Mucosa of stomach (tissue), 1 donor: ENCODE results near the gene ZNF740.
"Not testable (repeated sequence)": the region's sequence is repeated elsewhere in the genome, so short reads cannot be mapped to it uniquely, and the experiment has no call there.

Source experiments
- H3K27me3 ChIP-seq: one replicate; pipeline ENCODE4 v1.7.0; 2013; ENCODE audit warnings: mild to moderate bottlenecking, low read length; ENCODE audit not compliant: control insufficient read depth, insufficient read depth
- H3K36me3 ChIP-seq: one replicate; pipeline ENCODE4 v1.7.0; 2013; ENCODE audit warnings: low read length; ENCODE audit not compliant: control insufficient read depth, insufficient read depth
- H3K4me1 ChIP-seq: one replicate; pipeline ENCODE4 v1.7.0; 2013; ENCODE audit warnings: mild to moderate bottlenecking, low read length; ENCODE audit not compliant: control insufficient read depth, insufficient read depth
- H3K4me3 ChIP-seq: one replicate; pipeline ENCODE4 v1.7.0; 2013; ENCODE audit warnings: low read length
- H3K9ac ChIP-seq: one replicate; pipeline ENCODE4 v1.7.0; 2013; ENCODE audit warnings: mild to moderate bottlenecking, low read length, moderate library complexity
- H3K9me3 ChIP-seq: one replicate; pipeline ENCODE4 v1.7.0; 2013; ENCODE audit warnings: mild to moderate bottlenecking, low read length, moderate library complexity; ENCODE audit not compliant: control insufficient read depth
- donor health status: Pancreatic carcinoma.

Gene ZNF740

DNA sequence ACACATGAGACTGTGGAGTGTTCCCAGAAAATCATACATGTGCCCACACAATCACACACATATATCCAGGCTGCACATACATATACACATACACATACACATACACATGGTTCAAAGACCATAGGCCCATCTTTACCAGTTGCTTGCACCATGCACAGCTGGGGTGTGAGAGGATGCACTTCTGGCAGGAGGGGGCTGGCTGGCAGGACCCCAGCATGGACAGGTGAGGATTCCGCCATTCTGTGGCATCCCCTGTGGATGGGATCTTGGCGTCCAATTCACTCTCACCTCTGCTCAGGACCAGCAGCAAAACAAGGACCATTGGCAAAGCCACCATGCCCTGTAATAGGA is 19.6 kb downstream of the ZNF740 start:
- Histone ChIP-seq H3K9ac (no peak overlapping the region), H3K36me3 (no peaks in the 10 kb centered on the region), H3K4me3 (no peak overlapping the region), H3K27me3 (peaks cover 7% of the 10 kb centered on the region), H3K9me3 (no peaks in the 10 kb centered on the region), H3K4me1 (peaks cover 17% of the 10 kb centered on the region)

DNA sequence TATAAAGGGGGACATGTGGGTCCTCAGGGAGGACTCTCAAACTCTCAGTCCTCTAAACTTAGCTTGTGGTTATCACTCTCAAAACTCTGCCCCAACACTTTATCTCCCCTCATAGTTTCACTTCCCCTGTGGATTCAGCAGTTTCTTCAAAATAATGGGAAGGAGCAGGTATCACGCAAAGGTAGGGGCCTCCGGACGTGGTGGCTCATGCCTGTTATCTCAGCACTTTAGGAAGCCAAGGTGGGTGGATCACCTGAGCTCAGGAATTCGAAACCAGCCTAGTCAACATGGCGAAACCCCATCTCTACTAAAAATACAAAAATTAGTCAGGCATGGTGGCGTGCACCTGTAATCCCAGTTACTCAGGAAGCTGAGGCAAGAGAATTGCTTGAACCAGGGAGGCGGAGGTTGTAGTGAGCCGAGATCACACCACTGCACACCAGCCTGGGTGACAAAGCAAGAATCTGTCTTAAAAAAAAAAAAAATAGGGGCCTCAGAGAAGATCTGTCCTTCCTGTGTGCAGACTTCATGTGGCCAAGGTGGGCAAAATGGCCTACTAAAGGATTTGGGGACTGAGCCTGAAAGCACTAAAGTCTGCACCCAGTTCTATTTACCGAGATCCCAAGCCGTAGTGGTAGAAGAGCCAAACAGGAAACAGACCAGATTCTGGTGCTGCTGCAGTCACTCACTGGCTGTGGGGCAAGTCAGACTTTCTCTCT is 20.1 kb downstream of the ZNF740 start:
- Histone ChIP-seq H3K9ac (no peak overlapping the region), H3K9me3 (no peaks in the 10 kb centered on the region), H3K27me3 (peaks cover 7% of the 10 kb centered on the region), H3K4me3 (no peak overlapping the region), H3K4me1 (peaks cover 17% of the 10 kb centered on the region), H3K36me3 (no peaks in the 10 kb centered on the region)

GRCh38 chr12:53201177-53201541 is 20.6 kb downstream of the ZNF740 start:
- Histone ChIP-seq H3K9me3 (no peaks in the 10 kb centered on the region), H3K36me3 (no peaks in the 10 kb centered on the region), H3K9ac (no peak overlapping the region), H3K4me1 (peaks cover 17% of the 10 kb centered on the region), H3K4me3 (no peak overlapping the region), H3K27me3 (peaks cover 7% of the 10 kb centered on the region)

DNA sequence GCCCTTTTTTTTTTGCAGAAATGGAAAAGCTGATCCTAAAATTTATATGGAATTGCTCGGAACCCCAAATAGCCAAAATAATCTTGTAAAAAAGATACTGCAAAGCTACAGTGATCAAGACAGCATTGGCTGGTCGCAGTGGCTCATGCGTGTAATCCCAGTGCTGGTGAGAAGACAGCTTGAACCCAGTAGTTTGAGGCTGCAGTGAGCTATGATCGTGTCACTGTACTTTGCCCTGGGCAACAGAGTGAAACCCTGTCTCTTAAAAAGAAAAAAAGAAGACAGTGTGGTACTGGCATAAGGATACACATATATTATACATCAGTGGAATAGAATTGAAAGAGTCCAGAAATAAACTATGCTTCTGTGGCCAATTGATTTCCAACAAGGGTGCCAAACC is 21.1 kb downstream of the ZNF740 start:
- no peaks in the 10 kb centered on the region for H3K36me3 ChIP-seq
- H3K4me3 ChIP-seq = no peak overlapping the region
- peaks cover 7% of the 10 kb centered on the region for H3K27me3 ChIP-seq
- H3K9me3 ChIP-seq = no peaks in the 10 kb centered on the region
- peaks cover 13% of the 10 kb centered on the region for H3K4me1 ChIP-seq
- H3K9ac ChIP-seq = no peak overlapping the region

- not testable (repeated sequence) for H3K4me3 ChIP-seq, H3K27me3 ChIP-seq, H3K9ac ChIP-seq, H3K9me3 ChIP-seq, H3K36me3 ChIP-seq
- peaks cover 13% of the 10 kb centered on the region for H3K4me1 ChIP-seq
Measured at GRCh38 chr12:53202316-53202715, 21.8 kb downstream of the ZNF740 start.

- no peaks in the 10 kb centered on the region for H3K27me3 ChIP-seq
- no peak overlapping the region for H3K9ac ChIP-seq
- H3K4me3 ChIP-seq = no peak overlapping the region
- no peaks in the 10 kb centered on the region for H3K9me3 ChIP-seq
- peaks cover 19% of the 10 kb centered on the region for H3K4me1 ChIP-seq
- H3K36me3 ChIP-seq = no peaks in the 10 kb centered on the region
Measured at GRCh38 chr12:53204351-53204750, 23.8 kb downstream of the ZNF740 start.

DNA sequence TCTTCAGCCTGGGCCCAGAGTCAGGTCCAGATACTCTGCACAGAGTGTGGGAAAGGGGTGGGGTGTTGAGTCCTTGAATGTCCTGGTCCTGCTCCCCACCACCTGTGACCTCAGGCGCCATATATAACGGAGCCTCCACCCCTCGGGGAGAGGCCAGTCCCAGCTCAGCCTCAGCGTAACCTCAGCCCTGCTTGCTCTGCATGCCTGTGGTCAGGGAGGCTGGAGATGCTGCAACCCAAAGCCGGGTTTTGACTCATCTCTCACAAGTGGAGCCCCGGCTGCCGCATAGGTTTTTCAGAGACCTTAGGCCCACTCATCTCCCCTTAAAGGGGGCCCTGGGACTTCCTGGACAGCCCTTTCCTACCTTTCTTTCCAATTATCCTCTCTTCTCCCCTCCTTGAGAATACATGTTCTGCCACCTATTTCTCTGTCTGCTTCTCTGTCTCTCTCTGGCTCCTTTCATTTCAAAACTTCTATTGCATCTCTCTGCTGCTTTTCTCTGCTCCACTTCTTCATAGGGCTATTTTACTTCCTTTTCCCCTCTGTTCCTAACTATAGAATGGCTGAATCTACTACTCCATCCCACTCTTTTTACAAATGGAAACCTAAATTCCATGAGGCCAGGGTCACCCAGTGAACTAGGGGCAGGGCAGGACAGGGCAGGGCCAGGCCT is 25.4 kb downstream of the ZNF740 start:
- peaks cover 6% of the 10 kb centered on the region for H3K36me3 ChIP-seq
- no peaks in the 10 kb centered on the region for H3K9me3 ChIP-seq
- H3K9ac ChIP-seq = no peak overlapping the region
- H3K27me3 ChIP-seq = no peaks in the 10 kb centered on the region
- H3K4me3 ChIP-seq = no peak overlapping the region
- peaks cover 19% of the 10 kb centered on the region for H3K4me1 ChIP-seq

DNA sequence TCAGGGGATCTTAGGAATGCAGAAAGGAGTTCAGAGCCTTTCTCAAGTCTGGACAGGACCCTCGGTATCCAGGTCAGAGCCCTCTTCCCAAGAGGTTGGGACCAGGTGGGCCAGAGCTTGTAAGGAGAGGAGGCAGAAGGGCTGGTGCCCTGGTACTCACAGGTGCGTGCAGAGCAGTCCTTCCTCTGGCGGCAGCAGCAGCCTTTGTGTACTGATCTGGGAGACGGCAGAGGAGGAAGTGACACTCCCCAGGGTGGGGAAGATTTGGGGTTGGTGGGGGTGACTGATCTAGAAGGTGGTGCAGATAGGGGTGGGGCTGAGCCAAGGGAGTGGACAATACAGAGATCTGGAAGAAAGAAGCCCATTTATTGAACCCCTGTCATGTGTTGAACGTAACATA is 26.5 kb downstream of the ZNF740 start, which contains the start of gene ITGB7:
TSS of gene ITGB7 (minus strand) at position 210 of the 400 bp plus-strand sequence. CDS start 6,808 bp downstream, outside the sequence.
- Histone ChIP-seq H3K27me3 (no peaks in the 10 kb centered on the region), H3K9me3 (no peaks in the 10 kb centered on the region), H3K4me1 (peaks cover 19% of the 10 kb centered on the region), H3K4me3 (no peak within 1 kb of the TSS), H3K9ac (peak within 1 kb of the TSS; percentile 10), H3K36me3 (peaks cover 11% of the 10 kb centered on the region)

- no peaks in the 10 kb centered on the region for H3K27me3 ChIP-seq
- H3K9ac ChIP-seq = no peak overlapping the region
- no peaks in the 10 kb centered on the region for H3K9me3 ChIP-seq
- H3K4me3 ChIP-seq = no peak overlapping the region
- H3K36me3 ChIP-seq = peaks cover 17% of the 10 kb centered on the region
- peaks cover 19% of the 10 kb centered on the region for H3K4me1 ChIP-seq
Measured at GRCh38 chr12:53208435-53208834, 27.9 kb downstream of the ZNF740 start.

- Histone ChIP-seq H3K9me3 (no peaks in the 10 kb centered on the region), H3K36me3 (peaks cover 17% of the 10 kb centered on the region), H3K9ac (no peak overlapping the region), H3K27me3 (no peaks in the 10 kb centered on the region), H3K4me3 (no peak overlapping the region), H3K4me1 (peaks cover 19% of the 10 kb centered on the region)
Measured at GRCh38 chr12:53208877-53209463, 28.4 kb downstream of the ZNF740 start.

DNA sequence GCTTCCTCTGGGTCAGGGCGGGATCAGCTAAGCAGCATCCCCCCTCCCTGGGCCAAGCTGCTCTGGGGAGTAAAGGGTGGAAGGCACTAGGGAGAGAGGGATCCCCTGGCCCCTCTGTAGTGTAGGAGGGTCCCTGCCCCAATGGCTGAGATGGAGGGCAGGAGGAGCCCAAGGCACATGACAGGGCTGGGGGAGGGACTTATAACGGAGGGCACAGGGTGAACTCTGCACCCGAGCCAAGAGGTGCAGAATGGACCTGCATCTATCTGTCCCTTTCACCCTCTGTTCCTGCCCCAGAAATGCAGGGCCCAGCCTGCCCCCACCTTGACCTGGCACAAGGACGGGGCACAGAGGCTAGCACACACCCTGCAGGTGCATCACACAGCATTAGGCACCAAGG is 30.3 kb downstream of the ZNF740 start:
- peaks cover 19% of the 10 kb centered on the region for H3K4me1 ChIP-seq
- no peaks in the 10 kb centered on the region for H3K27me3 ChIP-seq
- peaks cover 17% of the 10 kb centered on the region for H3K36me3 ChIP-seq
- H3K4me3 ChIP-seq = no peak overlapping the region
- H3K9ac ChIP-seq = no peak overlapping the region
- no peaks in the 10 kb centered on the region for H3K9me3 ChIP-seq
